OCI-LY3 (cell line): ENCODE data around the gene WAC.

Experiments used
- H2AFZ ChIP-seq: fragments of 200-600, 300-600 bp; shearing (Covaris generic); 2 replicates; pipeline ENCODE4 v1.6.0; 2014; ENCODE audit warnings: antibody characterized with exemption, low read depth, low read length
- H3K27ac ChIP-seq: fragments of 200-600, 300-600 bp; sonication (generic); 2 replicates; pipeline ENCODE4 v1.5.1; 2014; ENCODE audit warnings: mild to moderate bottlenecking, low read length, moderate library complexity, mixed read lengths
- H3K27me3 ChIP-seq: fragments of 200-600, 300-600 bp; sonication (generic); 2 replicates; pipeline ENCODE4 v1.6.1; 2014; ENCODE audit warnings: low read depth, low read length, mixed read lengths
- H3K36me3 ChIP-seq: fragments of 200-600, 300-600 bp; sonication (generic); replicated peaks from 2 replicates; pipeline ENCODE3; 2014; ENCODE audit warnings: low read depth, low read length, mixed read lengths
- H3K4me1 ChIP-seq: fragments of 300-600, 200-600 bp; sonication (generic); 2 replicates; pipeline ENCODE4 v1.6.1; 2014; ENCODE audit warnings: low read length, mixed read lengths
- H3K4me2 ChIP-seq: fragments of 200-600, 300-600 bp; sonication (generic); 2 replicates; pipeline ENCODE4 v1.6.1; 2014; ENCODE audit warnings: low read length, mixed read lengths
- H3K4me3 ChIP-seq: fragments of 300-600, 200-600 bp; sonication (generic); 2 replicates; pipeline ENCODE4 v1.5.1; 2014; ENCODE audit warnings: antibody characterized with exemption, mild to moderate bottlenecking, low read length, moderate library complexity
- H3K79me2 ChIP-seq: fragments of 300-600, 200-600 bp; shearing (Covaris generic); 2 replicates; pipeline ENCODE4 v1.6.1; 2014; ENCODE audit warnings: mild to moderate bottlenecking, low read length, mixed read lengths
- H3K9ac ChIP-seq: fragments of 300-600, 200-600 bp; shearing (Covaris generic); 2 replicates; pipeline ENCODE4 v1.6.0; 2014; ENCODE audit warnings: mild to moderate bottlenecking, low read length, moderate library complexity
- H3K9me3 ChIP-seq: fragments of 200-600, 300-600 bp; shearing (Covaris generic); 2 replicates; pipeline ENCODE4 v1.6.1; 2014; ENCODE audit warnings: low read length, mixed read lengths; ENCODE audit not compliant: insufficient read depth
- H4K20me1 ChIP-seq: fragments of 200-600, 300-600 bp; sonication (generic); 2 replicates; pipeline ENCODE4 v1.6.1; 2016; ENCODE audit warnings: low read length, mixed read lengths; ENCODE audit not compliant: insufficient read depth
- CTCF ChIP-seq: fragments of 200-600, 300-600 bp; sonication (generic); IDR thresholded peaks from 2 replicates; pipeline ENCODE4 v1.5.1; 2014; ENCODE audit warnings: antibody characterized with exemption, low read length, low read depth
- EZH2phosphoT487 ChIP-seq: fragments of 200-600 bp; shearing (Covaris generic); IDR thresholded peaks from 2 replicates; pipeline ENCODE4 v1.6.1; 2018; ENCODE audit warnings: antibody characterized with exemption, mixed run types, low read depth

The WAC gene

GRCh38 chr10:28620251-28620650 lies 87.3 kb downstream of the WAC start:
- no peak overlapping the region for H3K4me2 ChIP-seq
- peaks cover 33% of the 10 kb centered on the region for H3K36me3 ChIP-seq

GRCh38 chr10:28623483-28623882 lies 90.6 kb downstream of the WAC start:
- Histone ChIP-seq H3K27ac (no peak overlapping the region), H3K4me2 (no peak overlapping the region), H3K36me3 (peaks cover 8% of the 10 kb centered on the region), H3K9ac (no peak overlapping the region), H4K20me1 (peaks cover 3% of the 10 kb centered on the region; the same call in 1 of the 2 replicates), H3K4me1 (no peaks in the 10 kb centered on the region), H3K9me3 (no peaks in the 10 kb centered on the region), H3K4me3 (no peak overlapping the region), H3K79me2 (no peaks in the 10 kb centered on the region), H3K27me3 (no peaks in the 10 kb centered on the region), H2AFZ (no peak overlapping the region)
- TF ChIP-seq EZH2phosphoT487 (no peak), CTCF (no peak)

More at GRCh38 chr10:28620251-28620650, 87.3 kb downstream of the WAC start:
- Histone ChIP-seq H3K9me3 (no peaks in the 10 kb centered on the region), H3K79me2 (no peaks in the 10 kb centered on the region), H3K27me3 (no peaks in the 10 kb centered on the region), H3K9ac (no peak overlapping the region), H3K27ac (no peak overlapping the region), H2AFZ (no peak overlapping the region), H3K4me3 (no peak overlapping the region), H4K20me1 (peaks cover 3% of the 10 kb centered on the region; the same call in 1 of the 2 replicates), H3K4me1 (no peaks in the 10 kb centered on the region)
- TF ChIP-seq EZH2phosphoT487 (no peak), CTCF (no peak)

GRCh38 chr10:28624351-28624750 lies 91.4 kb downstream of the WAC start:
- H3K27me3 ChIP-seq: no peaks in the 10 kb centered on the region

GRCh38 chr10:28627102-28627501 lies 94.2 kb downstream of the WAC start:
- H3K27me3 ChIP-seq: no peaks in the 10 kb centered on the region
- no peak overlapping the region for H3K4me3 ChIP-seq
- H3K4me1 ChIP-seq: no peaks in the 10 kb centered on the region
- no peak overlapping the region for H3K27ac ChIP-seq
- no peak overlapping the region for H3K9ac ChIP-seq
- H4K20me1 ChIP-seq: no peaks in the 10 kb centered on the region
- no peak overlapping the region for H3K4me2 ChIP-seq
- TF ChIP-seq CTCF (no peak), EZH2phosphoT487 (no peak)
- H2AFZ ChIP-seq: no peak overlapping the region
- no peaks in the 10 kb centered on the region for H3K36me3 ChIP-seq
- no peaks in the 10 kb centered on the region for H3K79me2 ChIP-seq
- H3K9me3 ChIP-seq: no peaks in the 10 kb centered on the region

More at GRCh38 chr10:28624351-28624750, 91.4 kb downstream of the WAC start:
- TF ChIP-seq EZH2phosphoT487 (no peak), CTCF (no peak)
- H3K4me1 ChIP-seq: no peaks in the 10 kb centered on the region
- H3K27ac ChIP-seq: no peak overlapping the region
- H3K4me2 ChIP-seq: no peak overlapping the region
- no peaks in the 10 kb centered on the region for H3K79me2 ChIP-seq
- H3K36me3 ChIP-seq: peaks cover 6% of the 10 kb centered on the region
- no peaks in the 10 kb centered on the region for H3K9me3 ChIP-seq
- no peak overlapping the region for H3K9ac ChIP-seq
- 0 out of 2 replicates have a peak, but pooled peaks cover 3% of the 10 kb centered on the region for H4K20me1 ChIP-seq
- H2AFZ ChIP-seq: no peak overlapping the region
- no peak overlapping the region for H3K4me3 ChIP-seq
